T-helper 22 cell (primary cell): ENCODE data around the gene RFESD.
"Not testable (repeated sequence)": the region's sequence is repeated elsewhere in the genome, so short reads cannot be mapped to it uniquely, and the experiment has no call there.

Experiments
- DNase-seq: peaks from one replicate; pipeline ENCODE4 v3.0.0-alpha.2; 2020; ENCODE audit warnings: low read depth

RFESD gene

DNA sequence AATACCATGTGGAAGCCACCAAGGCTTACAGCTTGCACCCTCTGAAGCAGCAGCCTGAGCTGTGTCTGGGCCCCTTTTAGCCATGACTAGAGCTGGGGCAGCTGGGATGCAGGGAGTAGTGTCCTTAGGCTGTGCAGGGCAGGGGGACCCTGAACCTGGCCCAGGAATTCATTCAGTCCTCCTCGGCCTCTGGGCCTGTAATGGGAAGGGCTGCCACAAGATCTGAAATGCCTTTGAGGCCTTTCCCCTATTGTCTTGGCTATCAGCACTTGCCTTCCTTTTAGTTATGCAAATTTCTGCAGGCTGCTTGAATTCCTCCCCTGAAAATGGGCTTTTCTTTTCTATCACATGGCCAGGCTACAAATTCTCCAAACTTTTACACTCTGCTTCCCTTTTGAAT lies 17.6 kb upstream of the RFESD start:
- no peak for DNase-seq

DNA sequence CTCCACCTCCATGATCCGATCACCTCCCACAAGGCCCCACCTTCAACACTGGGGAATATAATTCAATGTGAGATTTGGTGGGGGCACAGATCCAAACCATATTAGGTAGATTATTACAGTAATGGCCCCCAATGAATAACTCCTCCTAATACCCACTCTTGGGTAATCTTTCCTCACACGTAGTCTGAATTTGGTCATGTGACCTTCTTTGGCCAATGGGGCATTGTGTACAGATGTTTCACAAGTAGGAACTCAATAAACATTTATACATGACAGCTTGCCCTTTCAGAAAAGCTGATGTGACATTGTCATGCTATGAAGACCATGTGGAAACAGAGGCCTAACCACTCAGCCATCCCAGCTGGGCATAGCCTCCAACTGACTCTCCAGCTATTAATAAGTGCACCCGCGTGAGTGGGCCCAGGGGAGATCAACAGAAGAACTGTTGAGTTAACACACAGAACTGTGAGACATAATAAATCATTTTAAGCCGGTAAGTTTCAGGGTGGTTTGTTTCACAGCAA lies 16.1 kb upstream of the RFESD start:
- DNase-seq: no peak

- DNase-seq: no peak
Observed at GRCh38 chr5:95631255-95631958, 15.2 kb upstream of the RFESD start.

DNA sequence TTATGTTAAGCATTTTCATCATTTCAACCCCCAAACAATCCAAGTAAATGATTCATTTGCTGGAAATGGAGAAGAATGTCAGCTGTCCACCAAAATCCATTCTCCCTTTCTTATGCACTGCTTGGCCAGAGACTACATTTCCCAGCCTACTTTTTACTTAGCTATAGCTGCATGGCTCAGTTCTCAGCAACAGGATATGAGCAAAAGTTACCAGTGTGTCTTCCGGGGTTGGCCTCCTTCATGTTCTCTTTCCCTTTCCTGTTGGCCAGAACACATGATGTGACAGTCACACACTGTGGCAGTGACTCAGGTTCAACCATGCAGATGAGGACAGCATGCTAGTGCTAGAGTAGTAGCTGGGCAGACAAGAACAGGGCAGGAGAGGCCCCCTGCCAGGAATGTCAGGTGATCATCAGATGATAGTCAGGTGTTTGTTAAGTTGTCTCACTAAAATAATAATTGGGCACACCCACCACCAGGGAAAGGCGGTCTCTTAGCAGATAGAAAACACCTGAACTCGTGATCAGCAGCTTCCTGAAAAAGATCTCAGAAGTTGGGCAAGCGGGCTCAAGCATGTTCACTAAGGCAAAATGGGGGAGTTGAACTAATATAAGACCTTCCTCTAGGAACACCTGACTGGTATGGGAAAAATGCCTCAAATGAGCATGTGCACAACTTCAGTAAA lies 14.4 kb upstream of the RFESD start:
- DNase-seq: peak; percentile 70

DNA sequence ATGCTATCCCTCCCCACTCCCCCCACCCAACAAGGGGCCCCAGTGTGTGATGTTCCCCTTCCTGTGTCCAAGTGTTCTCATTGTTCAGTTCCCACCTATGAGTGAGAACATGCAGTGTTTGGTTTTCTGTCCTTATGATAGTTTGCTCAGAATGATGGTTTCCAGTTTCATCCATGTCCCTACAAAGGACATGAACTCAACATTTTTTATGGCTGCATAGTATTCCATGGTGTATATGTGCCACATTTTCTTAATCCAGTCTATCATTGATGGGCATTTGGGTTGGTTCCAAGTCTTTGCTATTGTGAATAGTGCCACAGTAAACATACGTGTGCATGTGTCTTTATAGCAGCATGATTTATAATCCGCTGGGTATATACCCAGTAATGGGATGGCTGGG lies 13.6 kb upstream of the RFESD start:
- DNase-seq: not testable (repeated sequence)

- DNase-seq: no peak
Observed at GRCh38 chr5:95633671-95634070, 12.9 kb upstream of the RFESD start.

GRCh38 chr5:95634081-95634480 lies 12.5 kb upstream of the RFESD start:
- no peak for DNase-seq

DNA sequence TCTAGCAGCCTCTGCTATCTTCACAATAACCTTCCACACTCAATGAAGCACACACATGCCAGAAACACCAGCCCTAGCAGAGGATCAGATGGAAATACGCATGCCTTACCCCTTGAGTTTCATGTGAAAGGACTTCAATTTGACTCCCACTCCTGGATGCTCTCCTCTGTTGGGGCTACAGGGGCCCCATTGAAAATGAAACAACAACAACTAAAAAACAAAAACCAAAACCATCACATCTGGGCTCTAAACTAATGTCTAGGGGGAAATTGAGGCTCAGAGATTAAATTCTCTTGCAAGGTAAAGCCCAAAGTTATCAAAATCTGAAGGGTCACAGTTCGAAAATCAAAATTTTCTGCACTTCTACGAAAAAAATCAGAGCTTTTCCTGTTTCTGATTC lies 7.9 kb upstream of the RFESD start:
- no peak for DNase-seq

DNA sequence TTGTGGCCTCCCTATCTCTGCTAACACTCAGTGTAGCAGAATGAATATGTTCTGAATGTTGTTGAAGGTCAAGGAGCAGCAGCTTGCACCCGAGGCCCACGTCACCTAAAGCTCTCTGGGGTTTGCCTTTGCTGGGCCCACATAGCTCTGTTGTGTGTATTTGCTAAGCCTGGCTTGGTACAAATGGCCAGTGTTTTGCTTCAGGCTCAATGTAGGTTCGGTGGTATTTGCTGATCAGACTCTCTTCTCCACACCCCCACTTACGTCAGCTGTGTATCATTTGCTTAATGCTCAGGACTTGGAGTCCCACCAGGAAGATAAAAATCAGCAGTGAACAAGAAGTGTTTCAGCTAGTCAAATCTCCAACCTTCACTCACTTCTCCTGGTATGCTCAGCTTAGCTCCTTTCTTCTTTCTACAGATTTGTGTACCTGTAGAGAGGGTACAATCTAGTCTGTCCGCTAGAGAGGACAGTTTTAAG lies 4.8 kb upstream of the RFESD start:
- no peak for DNase-seq

DNA sequence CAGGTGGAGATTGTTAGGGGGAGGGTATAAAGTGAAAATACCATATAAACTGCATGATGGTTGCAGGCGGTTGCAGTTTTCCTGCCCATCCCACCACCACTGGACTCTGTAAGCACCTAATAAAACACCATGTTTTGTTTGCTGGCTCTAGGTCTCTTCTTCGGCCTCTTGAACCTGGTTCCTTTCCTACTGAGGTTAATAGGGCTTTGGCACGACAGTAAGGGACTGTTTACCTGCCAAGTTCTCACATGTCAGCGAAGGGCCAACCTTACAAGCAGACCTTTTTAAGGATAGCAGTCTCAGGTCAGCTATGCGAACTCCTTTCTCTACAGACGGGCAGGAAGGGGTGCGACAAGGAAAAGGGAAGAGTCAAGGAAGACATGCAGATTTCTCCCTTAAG lies 3.4 kb upstream of the RFESD start:
- no peak for DNase-seq

- no peak for DNase-seq
Observed at GRCh38 chr5:95644351-95645042, 2.1 kb upstream of the RFESD start.

DNA sequence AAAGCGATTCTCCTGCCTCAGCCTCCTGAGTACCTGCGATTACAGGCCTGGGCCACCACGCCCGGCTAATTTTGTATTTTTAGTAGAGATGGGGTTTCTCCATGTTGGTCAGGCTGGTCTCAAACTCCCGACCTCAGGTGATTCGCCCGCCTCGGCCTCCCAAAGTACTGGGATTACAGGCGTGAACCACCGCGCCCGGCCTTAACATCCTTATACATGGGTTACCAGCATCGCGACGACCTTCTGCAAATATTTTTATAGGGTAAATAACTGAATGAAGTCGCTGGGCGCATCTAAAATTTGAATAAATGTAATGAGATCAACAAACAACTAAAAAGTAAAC lies 380 bp upstream of the RFESD start:
- DNase-seq: not testable (repeated sequence)

- DNase-seq: no peak
Observed at GRCh38 chr5:95647886-95648860, 1.6 kb downstream of the RFESD start.

GRCh38 chr5:95649274-95649673 lies 2.7 kb downstream of the RFESD start:
- no peak for DNase-seq

DNA sequence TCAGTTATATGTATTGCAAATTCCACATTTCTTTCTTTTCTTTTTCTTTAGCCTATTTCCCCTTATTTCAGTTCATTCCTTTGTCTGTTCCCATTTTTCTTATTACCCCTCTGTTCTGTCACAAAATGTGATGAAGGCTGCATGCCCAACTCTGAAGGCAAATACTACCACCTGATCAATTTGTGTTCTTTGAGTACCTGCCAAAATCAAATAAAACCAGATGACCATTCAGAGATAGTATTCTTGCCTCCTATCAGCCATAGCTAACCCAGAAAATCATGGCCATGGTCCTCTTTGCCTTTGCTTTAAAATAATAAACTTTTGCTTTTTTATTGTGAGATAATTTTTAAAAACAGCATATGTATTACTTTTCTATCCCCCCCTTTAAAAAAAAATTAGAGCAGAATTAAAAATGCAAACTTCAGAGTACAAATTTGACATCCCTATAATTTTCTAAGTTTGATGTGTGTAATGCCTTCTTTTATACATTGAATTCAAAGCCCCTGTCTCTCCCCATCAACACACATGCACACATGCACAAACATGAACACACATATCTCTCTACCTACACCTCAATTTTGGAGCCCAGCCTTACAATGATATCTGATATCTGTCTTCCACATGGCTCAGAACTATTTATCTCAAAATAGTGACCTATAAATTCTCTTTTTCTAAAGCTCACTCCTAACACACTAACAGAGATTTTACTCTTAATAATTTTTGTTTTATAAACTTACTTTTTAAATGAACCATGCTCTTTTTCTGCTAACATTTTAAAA lies 3.5 kb downstream of the RFESD start:
- DNase-seq: no peak

GRCh38 chr5:95652849-95653248 lies 6.3 kb downstream of the RFESD start:
- DNase-seq: no peak

- no peak for DNase-seq
Observed at GRCh38 chr5:95654196-95654595, 7.6 kb downstream of the RFESD start.

GRCh38 chr5:95655575-95655974 lies 9.0 kb downstream of the RFESD start:
- DNase-seq: no peak

DNA sequence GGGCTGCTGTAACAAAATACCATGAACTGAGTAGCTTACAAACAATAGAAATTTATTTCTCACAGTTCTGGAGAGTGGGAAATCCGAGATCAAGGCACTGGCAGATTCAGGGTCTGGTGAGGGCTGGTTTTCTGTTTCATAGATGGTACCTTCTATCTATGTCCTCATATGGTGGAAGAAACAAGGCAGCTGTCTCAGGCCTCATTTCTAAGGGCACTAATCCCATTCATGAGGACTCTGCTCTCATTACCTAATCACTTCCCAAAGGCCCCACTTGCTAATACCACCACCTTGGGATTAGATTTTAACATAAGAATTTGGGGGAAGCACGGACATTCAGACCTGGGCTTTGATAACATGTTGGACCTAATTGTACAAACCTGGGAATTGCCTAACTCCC lies 13.5 kb downstream of the RFESD start:
- no peak for DNase-seq

DNA sequence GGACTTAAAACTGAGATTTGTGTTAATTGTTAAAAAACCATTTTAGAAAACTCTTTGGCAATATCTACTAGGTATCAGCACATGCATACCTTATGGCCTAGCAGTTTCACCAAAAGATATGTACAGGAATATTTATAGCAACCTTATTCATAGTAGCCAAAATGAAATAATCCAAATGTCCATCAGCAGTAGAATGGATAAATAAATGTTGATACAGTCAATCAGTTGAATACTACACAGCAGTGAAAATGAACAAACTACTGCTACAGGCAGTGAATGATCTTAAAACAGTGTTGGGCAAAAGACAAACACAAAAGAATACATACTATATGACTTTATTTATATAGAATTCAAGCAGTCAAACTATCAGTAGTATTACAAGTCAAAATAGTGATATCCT lies 16.4 kb downstream of the RFESD start:
- no peak for DNase-seq

DNA sequence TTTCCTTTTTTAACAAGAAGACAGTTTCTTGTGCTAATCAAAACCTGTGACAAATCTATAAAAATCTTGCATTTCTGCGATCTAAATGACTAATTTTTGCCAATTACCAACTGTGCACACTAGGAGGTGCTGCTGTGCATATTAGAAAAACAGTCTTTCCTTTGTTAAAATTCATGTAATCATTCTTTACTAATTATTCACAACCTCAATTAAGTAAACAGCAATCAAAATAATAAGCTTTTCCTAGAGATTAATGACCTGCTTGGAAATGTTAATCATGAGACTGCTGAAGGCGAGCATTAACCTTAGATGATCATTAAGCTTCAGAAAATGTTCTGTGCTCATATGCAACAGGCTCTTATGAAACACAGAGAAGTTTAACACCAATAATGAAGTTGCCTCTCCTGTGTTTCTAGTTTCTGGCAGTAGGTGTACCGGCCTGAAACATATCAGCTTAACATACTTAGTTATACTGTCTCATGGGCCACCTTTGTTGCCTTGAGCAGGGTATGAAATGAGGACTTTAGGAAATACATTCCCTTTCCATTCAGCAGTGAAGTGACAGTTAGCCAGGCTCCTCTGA lies 17.7 kb downstream of the RFESD start:
- DNase-seq: no peak
